Liver (tissue), 9 donors: ENCODE results near the gene AFDN. TPM values are rescaled to one million over a fixed set of nuclear protein-coding genes. Genes with fewer than 3 reads are reported as not detected.

ENCODE experiments used
- DNase-seq: peaks from one replicate; pipeline ENCODE4 v3.0.0-alpha.2; 2017; ENCODE audit warnings: low spot score
- H3K27ac ChIP-seq, 2 donors: one replicate each; pipeline ENCODE4 v1.7.0; 2013; ENCODE audit warnings: inconsistent platforms in 2 of 2, low read length in 2 of 2, control low read depth in 1 of 2, low read depth in 1 of 2, mild to moderate bottlenecking in 1 of 2
- H3K27me3 ChIP-seq, 4 donors: one replicate each; pipeline versions ENCODE4 v1.6.1 to v1.7.0; 2013; ENCODE audit warnings: low read length in 3 of 4, inconsistent platforms in 1 of 4, mild to moderate bottlenecking in 1 of 4, moderate library complexity in 1 of 4; ENCODE audit not compliant: control insufficient read depth in 4 of 4, insufficient read depth in 4 of 4
- H3K36me3 ChIP-seq, 4 donors: one replicate each; pipeline versions ENCODE4 v1.6.1 to v1.7.0; 2013; ENCODE audit warnings: low read length in 3 of 4, mild to moderate bottlenecking in 3 of 4, low read depth in 1 of 4, moderate library complexity in 1 of 4; ENCODE audit not compliant: control insufficient read depth in 4 of 4, insufficient read depth in 3 of 4
- H3K4me1 ChIP-seq, 4 donors: one replicate each; pipeline versions ENCODE4 v1.6.1 to v1.7.0; 2013; ENCODE audit warnings: low read length in 3 of 4, mild to moderate bottlenecking in 3 of 4, moderate library complexity in 1 of 4; ENCODE audit not compliant: control insufficient read depth in 4 of 4, insufficient read depth in 4 of 4
- H3K4me3 ChIP-seq, 3 donors: one replicate each; pipeline versions ENCODE4 v1.6.1 to v1.7.0; 2013; ENCODE audit warnings: low read length in 3 of 3, control low read depth in 1 of 3, low read depth in 1 of 3, mild to moderate bottlenecking in 1 of 3
- H3K9ac ChIP-seq, 2 donors: one replicate each; pipeline ENCODE4 v1.7.0; 2013; ENCODE audit warnings: low read length in 2 of 2, mild to moderate bottlenecking in 2 of 2, moderate library complexity in 2 of 2, control low read depth in 1 of 2, low read depth in 1 of 2
- H3K9me3 ChIP-seq, 4 donors: one replicate each; pipeline versions ENCODE4 v1.6.1 to v1.7.0; 2013; ENCODE audit warnings: low read length in 3 of 4; ENCODE audit not compliant: control insufficient read depth in 4 of 4
- ATF3 ChIP-seq: IDR thresholded peaks from 2 replicates; pipeline ENCODE4 v1.6.1; 2016; ENCODE audit warnings: antibody characterized with exemption
- CTCF ChIP-seq: fragments of 150-350 bp; IDR thresholded peaks from 2 replicates; pipeline ENCODE4 v1.5.1; 2017; ENCODE audit warnings: improper control_type of control experiment, low read depth, low read length; ENCODE audit not compliant: missing input control
- EGR1 ChIP-seq, 2 donors: IDR thresholded peaks; 2 replicates each; pipeline ENCODE4 v1.6.1; 2016 to 2018; ENCODE audit warnings: antibody characterized with exemption in 2 of 2, low read depth in 2 of 2
- FOXA1 ChIP-seq: IDR thresholded peaks from 2 replicates; pipeline ENCODE4 v1.6.1; 2016; ENCODE audit warnings: antibody characterized with exemption
- HNF4A ChIP-seq, 2 donors: conservative IDR thresholded peaks; 2 replicates each; pipeline ENCODE4 v1.6.1; 2016; ENCODE audit warnings: antibody characterized with exemption in 2 of 2, mild to moderate bottlenecking in 2 of 2
- HNF4G ChIP-seq: IDR thresholded peaks from 2 replicates; pipeline ENCODE4 v1.6.1; 2016; ENCODE audit warnings: antibody characterized with exemption
- NR2F2 ChIP-seq: IDR thresholded peaks from 2 replicates; pipeline ENCODE4 v1.6.1; 2016; ENCODE audit warnings: antibody characterized with exemption
- RAD21 ChIP-seq, 2 donors: IDR thresholded peaks; 2 replicates each; pipeline ENCODE4 v1.6.1; 2016; ENCODE audit warnings: antibody characterized with exemption in 2 of 2, mild to moderate bottlenecking in 2 of 2
- RXRA ChIP-seq, 2 donors: IDR thresholded peaks; 2 replicates each; pipeline ENCODE4 v1.6.1; 2017 to 2018; ENCODE audit warnings: antibody characterized with exemption in 2 of 2, mild to moderate bottlenecking in 1 of 2
- SP1 ChIP-seq: IDR thresholded peaks from 2 replicates; pipeline ENCODE4 v1.6.1; 2018; ENCODE audit warnings: antibody characterized with exemption, mild to moderate bottlenecking
- TAF1 ChIP-seq: conservative IDR thresholded peaks from 2 replicates; pipeline ENCODE4 v1.6.1; 2016; ENCODE audit warnings: antibody characterized with exemption, mild to moderate bottlenecking
- YY1 ChIP-seq: IDR thresholded peaks from 2 replicates; pipeline ENCODE4 v1.6.1; 2016; ENCODE audit warnings: antibody characterized with exemption, mild to moderate bottlenecking
- WGBS: extraction: QIAGEN DNeasy Blood & Tissue Kit; methylation state at CpG from one replicate; pipeline ENCODE4 v1.1.7; 2013; 5-methylcytosine and 5-hydroxymethylcytosine counted together
- polyA plus RNA-seq, 2 donors: library from polyadenylated mRNA; stranded (reverse) in 1 of 2; unstranded in 1 of 2; fragments of 200-250 nt in 1 of 2; fragments of >200 nt in 1 of 2; fragmentation: Nextera tagmentation in 1 of 2; extraction: Ambion mirVana in 1 of 2; gene quantifications; one replicate each; pipeline versions ENCODE4 v1.2.1 to v1.2.3, GENCODE V29; 2013 to 2015
- total RNA-seq, 2 donors: library from RNA; depleted of rRNA; stranded (reverse); fragments of >200 nt; gene quantifications; one replicate each; pipeline ENCODE4 v1.2.3, GENCODE V29; 2014
- TF ChIP-seq, protein P1 (sequence below): IDR thresholded peaks from 2 replicates; pipeline ENCODE4 v1.6.1; 2016; ENCODE audit warnings: antibody characterized with exemption, mild to moderate bottlenecking
- TF ChIP-seq, protein P2 (sequence below): IDR thresholded peaks from 2 replicates; pipeline ENCODE4 v1.6.1; 2016; ENCODE audit warnings: antibody characterized with exemption
- TF ChIP-seq, protein P3 (sequence below): IDR thresholded peaks from 2 replicates; pipeline ENCODE4 v1.6.1; 2016; ENCODE audit warnings: antibody characterized with exemption
- donor health status: healthy.
- donor health status: healthy.
- donor health status: healthy.
- donor health status: healthy.
- donor health status: healthy.

The AFDN gene
- total and polyA plus RNA-seq, 4 donors = 21.3 to 145 (median 29.3) TPM

DNA sequence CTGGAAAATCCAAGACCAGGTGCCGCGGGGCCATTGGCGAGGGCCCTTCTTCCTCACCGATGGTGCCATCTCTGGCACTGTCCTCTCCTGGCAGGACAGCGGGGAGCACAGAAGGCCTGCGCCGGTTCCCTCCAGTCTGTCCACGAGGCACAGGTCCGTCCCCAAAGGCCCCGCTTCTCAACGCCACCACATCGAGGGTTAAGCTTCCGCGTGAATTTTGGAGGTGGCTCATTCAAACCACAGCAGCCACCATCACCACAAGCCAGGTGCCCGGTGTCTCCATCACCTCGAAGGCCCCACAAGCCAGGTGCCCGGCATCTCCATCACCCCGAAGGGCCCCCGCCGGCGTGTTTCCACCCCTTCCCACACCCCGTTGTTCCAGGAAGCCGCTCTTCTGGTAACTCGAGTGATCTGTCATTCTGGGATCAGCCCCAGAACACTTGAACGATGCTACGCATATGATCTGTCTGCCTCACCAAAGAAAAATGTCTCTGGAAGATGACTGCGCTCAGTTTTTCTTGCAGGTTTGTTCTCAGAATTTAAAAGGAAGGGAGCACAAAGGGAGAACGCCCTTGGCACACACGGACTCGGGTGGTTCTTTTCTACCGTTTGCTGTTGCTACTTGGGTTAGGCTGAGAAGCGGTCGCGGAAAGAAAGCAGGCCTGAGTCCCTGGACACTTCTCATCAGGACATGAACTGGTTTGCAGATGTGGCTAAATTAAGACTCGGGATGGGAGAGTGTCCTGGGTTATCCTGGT lies 160.9 kb downstream of the AFDN start:
- WGBS = 93% methylated on average over 35 of the region's 35 CpGs
- no peaks in the 10 kb centered on the region for H3K27me3 ChIP-seq
- H3K4me1 ChIP-seq = no peaks in the 10 kb centered on the region
- H3K9ac ChIP-seq = no peak overlapping the region
- no peak overlapping the region for H3K4me3 ChIP-seq
- H3K9me3 ChIP-seq = no peaks in the 10 kb centered on the region
- H3K27ac ChIP-seq = no peak overlapping the region
- DNase-seq = no peak
- TF ChIP-seq, protein P1, sequence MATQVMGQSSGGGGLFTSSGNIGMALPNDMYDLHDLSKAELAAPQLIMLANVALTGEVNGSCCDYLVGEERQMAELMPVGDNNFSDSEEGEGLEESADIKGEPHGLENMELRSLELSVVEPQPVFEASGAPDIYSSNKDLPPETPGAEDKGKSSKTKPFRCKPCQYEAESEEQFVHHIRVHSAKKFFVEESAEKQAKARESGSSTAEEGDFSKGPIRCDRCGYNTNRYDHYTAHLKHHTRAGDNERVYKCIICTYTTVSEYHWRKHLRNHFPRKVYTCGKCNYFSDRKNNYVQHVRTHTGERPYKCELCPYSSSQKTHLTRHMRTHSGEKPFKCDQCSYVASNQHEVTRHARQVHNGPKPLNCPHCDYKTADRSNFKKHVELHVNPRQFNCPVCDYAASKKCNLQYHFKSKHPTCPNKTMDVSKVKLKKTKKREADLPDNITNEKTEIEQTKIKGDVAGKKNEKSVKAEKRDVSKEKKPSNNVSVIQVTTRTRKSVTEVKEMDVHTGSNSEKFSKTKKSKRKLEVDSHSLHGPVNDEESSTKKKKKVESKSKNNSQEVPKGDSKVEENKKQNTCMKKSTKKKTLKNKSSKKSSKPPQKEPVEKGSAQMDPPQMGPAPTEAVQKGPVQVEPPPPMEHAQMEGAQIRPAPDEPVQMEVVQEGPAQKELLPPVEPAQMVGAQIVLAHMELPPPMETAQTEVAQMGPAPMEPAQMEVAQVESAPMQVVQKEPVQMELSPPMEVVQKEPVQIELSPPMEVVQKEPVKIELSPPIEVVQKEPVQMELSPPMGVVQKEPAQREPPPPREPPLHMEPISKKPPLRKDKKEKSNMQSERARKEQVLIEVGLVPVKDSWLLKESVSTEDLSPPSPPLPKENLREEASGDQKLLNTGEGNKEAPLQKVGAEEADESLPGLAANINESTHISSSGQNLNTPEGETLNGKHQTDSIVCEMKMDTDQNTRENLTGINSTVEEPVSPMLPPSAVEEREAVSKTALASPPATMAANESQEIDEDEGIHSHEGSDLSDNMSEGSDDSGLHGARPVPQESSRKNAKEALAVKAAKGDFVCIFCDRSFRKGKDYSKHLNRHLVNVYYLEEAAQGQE = no peak
- TF ChIP-seq YY1 (no peak), NR2F2 (no peak)
- TF ChIP-seq, protein P2, sequence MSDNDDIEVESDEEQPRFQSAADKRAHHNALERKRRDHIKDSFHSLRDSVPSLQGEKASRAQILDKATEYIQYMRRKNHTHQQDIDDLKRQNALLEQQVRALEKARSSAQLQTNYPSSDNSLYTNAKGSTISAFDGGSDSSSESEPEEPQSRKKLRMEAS = no peak
- no peaks in the 10 kb centered on the region for H3K36me3 ChIP-seq

GRCh38 chr6:167988154-167988495 lies 161.4 kb downstream of the AFDN start:
- Histone ChIP-seq H3K4me3 (no peak overlapping the region), H3K27ac (no peak overlapping the region), H3K9ac (no peak overlapping the region), H3K27me3 (no peaks in the 10 kb centered on the region), H3K9me3 (no peaks in the 10 kb centered on the region), H3K4me1 (no peaks in the 10 kb centered on the region), H3K36me3 (no peaks in the 10 kb centered on the region)
- no peak for TF ChIP-seq YY1
- TF ChIP-seq RAD21 (IDR thresholded peaks at IDR 0.05) = no peak
- TF ChIP-seq HNF4A (conservative IDR thresholded peaks at IDR 0.05) = no peak
- TF ChIP-seq ATF3 = no peak
- TF ChIP-seq FOXA1 = no peak
- no peak for TF ChIP-seq NR2F2
- no peak for TF ChIP-seq HNF4G
- TF ChIP-seq SP1 = no peak
- TF ChIP-seq, protein P3, sequence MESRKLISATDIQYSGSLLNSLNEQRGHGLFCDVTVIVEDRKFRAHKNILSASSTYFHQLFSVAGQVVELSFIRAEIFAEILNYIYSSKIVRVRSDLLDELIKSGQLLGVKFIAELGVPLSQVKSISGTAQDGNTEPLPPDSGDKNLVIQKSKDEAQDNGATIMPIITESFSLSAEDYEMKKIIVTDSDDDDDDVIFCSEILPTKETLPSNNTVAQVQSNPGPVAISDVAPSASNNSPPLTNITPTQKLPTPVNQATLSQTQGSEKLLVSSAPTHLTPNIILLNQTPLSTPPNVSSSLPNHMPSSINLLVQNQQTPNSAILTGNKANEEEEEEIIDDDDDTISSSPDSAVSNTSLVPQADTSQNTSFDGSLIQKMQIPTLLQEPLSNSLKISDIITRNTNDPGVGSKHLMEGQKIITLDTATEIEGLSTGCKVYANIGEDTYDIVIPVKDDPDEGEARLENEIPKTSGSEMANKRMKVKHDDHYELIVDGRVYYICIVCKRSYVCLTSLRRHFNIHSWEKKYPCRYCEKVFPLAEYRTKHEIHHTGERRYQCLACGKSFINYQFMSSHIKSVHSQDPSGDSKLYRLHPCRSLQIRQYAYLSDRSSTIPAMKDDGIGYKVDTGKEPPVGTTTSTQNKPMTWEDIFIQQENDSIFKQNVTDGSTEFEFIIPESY = no peak
- no peak for TF ChIP-seq EGR1 (IDR thresholded peaks at IDR 0.05; ENCODE audit: low read depth in 2 of 2)
- TF ChIP-seq TAF1 = no peak
- TF ChIP-seq CTCF = no peak
- TF ChIP-seq RXRA (IDR thresholded peaks at IDR 0.05) = no peak
- DNase-seq = no peak
- WGBS = 85% methylated on average over 5 of the region's 5 CpGs
